MM.1S (cell line): ENCODE results near the gene ZBTB25.

Experiments
- DNase-seq: peaks from one replicate; pipeline ENCODE4 v3.0.0-alpha.2; 2015
- H2AFZ ChIP-seq: fragments of 300-600 bp; sonication (generic); 2 replicates; pipeline ENCODE4 v1.6.0; 2016; ENCODE audit warnings: antibody characterized with exemption, low read length
- H3F3A ChIP-seq: fragments of 300-600 bp; sonication (generic); 2 replicates; pipeline ENCODE4 v1.6.1; 2016; ENCODE audit warnings: mild to moderate bottlenecking, antibody characterized with exemption, low read length, moderate library complexity, mixed read lengths; ENCODE audit not compliant: insufficient read depth
- H3K27ac ChIP-seq: fragments of 300-600 bp; sonication (generic); 2 replicates; pipeline ENCODE4 v1.5.1; 2016; ENCODE audit warnings: mild to moderate bottlenecking, low read length
- H3K27me3 ChIP-seq: fragments of 300-600 bp; sonication (generic); replicated peaks from 2 replicates; pipeline ENCODE4 v1.6.0; 2016; ENCODE audit warnings: low read length; ENCODE audit not compliant: insufficient read depth
- H3K36me3 ChIP-seq: fragments of 300-600 bp; sonication (generic); replicated peaks from 2 replicates; pipeline ENCODE4 v1.6.1; 2016; ENCODE audit warnings: mild to moderate bottlenecking, low read length, mixed read lengths; ENCODE audit not compliant: insufficient read depth
- H3K4me1 ChIP-seq: fragments of 300-600 bp; sonication (generic); 2 replicates; pipeline ENCODE4 v1.6.1; 2016; ENCODE audit warnings: low read length, mixed read lengths
- H3K4me2 ChIP-seq: fragments of 300-600 bp; sonication (generic); 2 replicates; pipeline ENCODE4 v1.6.0; 2016; ENCODE audit warnings: low read depth, low read length
- H3K4me3 ChIP-seq: fragments of 300-600 bp; sonication (generic); 2 replicates; pipeline ENCODE4 v1.5.1; 2016; ENCODE audit warnings: low read length, mixed read lengths
- H3K79me2 ChIP-seq: fragments of 300-600 bp; sonication (generic); 2 replicates; pipeline ENCODE4 v1.6.1; 2016; ENCODE audit warnings: mixed run types, low read length, mixed read lengths
- H3K9ac ChIP-seq: fragments of 300-600 bp; sonication (generic); 2 replicates; pipeline ENCODE4 v1.6.1; 2016; ENCODE audit warnings: low read length, mixed read lengths
- H3K9me2 ChIP-seq: fragments of 300-600 bp; sonication (generic); replicated peaks from 2 replicates; pipeline ENCODE4 v1.6.1; 2016; ENCODE audit warnings: mild to moderate bottlenecking, low read length, mixed read lengths; ENCODE audit not compliant: insufficient read depth
- H3K9me3 ChIP-seq: fragments of 300-600 bp; sonication (generic); replicated peaks from 2 replicates; pipeline ENCODE4 v1.6.1; 2016; ENCODE audit warnings: mild to moderate bottlenecking, low read length, mixed read lengths; ENCODE audit not compliant: insufficient read depth
- H4K20me1 ChIP-seq: fragments of 300-600 bp; sonication (generic); 2 replicates; pipeline ENCODE4 v1.6.1; 2016; ENCODE audit warnings: mild to moderate bottlenecking, low read length, moderate library complexity, mixed read lengths; ENCODE audit not compliant: insufficient read depth
- CTCF ChIP-seq: fragments of 300-600 bp; sonication (generic); IDR thresholded peaks from 2 replicates; pipeline ENCODE4 v1.5.1; 2016; ENCODE audit warnings: antibody characterized with exemption, low read length, mixed read lengths
- EZH2 ChIP-seq: fragments of 300-600 bp; sonication (generic); optimal IDR thresholded peaks from 2 replicates; pipeline ENCODE3; 2017; ENCODE audit warnings: low read depth, mild to moderate bottlenecking, antibody characterized with exemption, low read length, mixed read lengths
- EZH2phosphoT487 ChIP-seq: fragments of 300-600 bp; sonication (generic); IDR thresholded peaks from 2 replicates; pipeline ENCODE4 v1.6.1; 2018; ENCODE audit warnings: antibody characterized with exemption, low read length

ZBTB25 gene

DNA sequence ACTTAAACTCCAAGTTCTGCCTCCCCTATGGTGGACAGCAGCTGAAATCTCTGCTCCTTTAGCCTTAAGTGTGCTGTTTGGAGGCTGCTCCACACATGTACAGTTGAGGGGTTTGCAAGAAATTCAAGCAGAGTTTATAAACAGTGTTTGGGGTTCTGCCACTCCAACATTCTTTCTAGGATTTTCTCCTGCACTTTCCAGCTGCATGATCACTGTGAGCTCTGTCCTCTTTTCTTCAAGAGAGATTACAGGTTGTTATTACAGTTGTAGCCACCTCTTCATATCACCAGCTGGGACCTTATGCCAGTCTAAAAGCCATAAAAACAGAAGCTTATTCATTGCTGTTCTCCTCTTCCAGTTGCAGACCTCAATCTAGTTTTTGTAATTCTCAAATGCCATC, 8.4 kb downstream of the ZBTB25 start:
- no peaks in the 10 kb centered on the region for H3K9me2 ChIP-seq
- TF ChIP-seq EZH2phosphoT487 (no peak), EZH2 (no peak), CTCF (no peak)
- H3K4me1 ChIP-seq: 0 out of 2 replicates have a peak, but pooled peaks cover 2% of the 10 kb centered on the region
- H3F3A ChIP-seq: no peaks in the 10 kb centered on the region
- H4K20me1 ChIP-seq: no peaks in the 10 kb centered on the region
- H2AFZ ChIP-seq: no peak overlapping the region
- no peaks in the 10 kb centered on the region for H3K27me3 ChIP-seq
- H3K9me3 ChIP-seq: no peaks in the 10 kb centered on the region
- H3K9ac ChIP-seq: no peak overlapping the region
- H3K27ac ChIP-seq: no peak overlapping the region
- H3K4me2 ChIP-seq: no peak overlapping the region
- DNase-seq: no peak
- H3K4me3 ChIP-seq: no peak overlapping the region
- H3K36me3 ChIP-seq: no peaks in the 10 kb centered on the region; the same call in 1 of the 2 replicates
- peaks cover 13% of the 10 kb centered on the region for H3K79me2 ChIP-seq

DNA sequence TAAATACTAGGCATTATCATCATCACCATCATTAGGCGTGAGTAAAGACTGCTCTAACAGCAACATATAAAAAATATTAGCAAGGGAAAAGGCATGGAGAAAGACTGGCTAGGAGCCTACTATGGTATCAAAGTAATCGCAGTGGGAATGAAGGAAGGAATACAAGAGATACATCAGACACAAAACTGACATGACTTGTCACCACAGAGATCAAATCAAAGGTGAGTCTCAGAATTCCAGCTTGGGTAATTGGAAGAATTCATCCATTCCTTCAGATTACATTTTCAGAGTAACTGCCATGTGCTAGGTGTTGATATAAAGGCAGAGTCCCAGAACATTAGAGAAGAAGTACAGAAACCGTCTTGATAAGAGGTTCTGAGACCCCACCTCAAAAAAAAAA, 10.2 kb downstream of the ZBTB25 start:
- Histone ChIP-seq H3K27ac (no peak overlapping the region), H3K27me3 (no peaks in the 10 kb centered on the region), H3K79me2 (peaks cover 4% of the 10 kb centered on the region), H3K36me3 (no peaks in the 10 kb centered on the region; the same call in 1 of the 2 replicates), H3K4me1 (no peaks in the 10 kb centered on the region), H3K9me3 (no peaks in the 10 kb centered on the region), H3K9me2 (no peaks in the 10 kb centered on the region), H3K4me3 (no peak overlapping the region), H3K4me2 (no peak overlapping the region), H4K20me1 (no peaks in the 10 kb centered on the region), H3K9ac (no peak overlapping the region), H3F3A (no peaks in the 10 kb centered on the region), H2AFZ (no peak overlapping the region)
- TF ChIP-seq EZH2phosphoT487: no peak
- no peak for TF ChIP-seq EZH2
- no peak for TF ChIP-seq CTCF
- DNase-seq: no peak

- Histone ChIP-seq H3K4me1 (no peaks in the 10 kb centered on the region), H3K36me3 (no peaks in the 10 kb centered on the region), H3F3A (no peaks in the 10 kb centered on the region), H3K27me3 (no peaks in the 10 kb centered on the region), H3K9me3 (no peaks in the 10 kb centered on the region), H3K9me2 (no peaks in the 10 kb centered on the region), H4K20me1 (no peaks in the 10 kb centered on the region), H3K27ac (no peak overlapping the region), H3K4me3 (no peak overlapping the region), H2AFZ (no peak overlapping the region), H3K4me2 (no peak overlapping the region), H3K9ac (no peak overlapping the region), H3K79me2 (no peaks in the 10 kb centered on the region; the same call in 1 of the 2 replicates)
- no peak for TF ChIP-seq EZH2
- TF ChIP-seq CTCF: no peak
- no peak for TF ChIP-seq EZH2phosphoT487
- DNase-seq: no peak
These were observed 12.0 kb downstream of the ZBTB25 start for GRCh38 chr14:64491637-64492036.
